Karpas-422 (cell line): Measurements from ENCODE around the gene UBE2J2. TPM values are rescaled to one million over a fixed set of nuclear protein-coding genes. Genes with fewer than 3 reads are reported as not detected.

ENCODE experiments used
- DNase-seq: peaks from one replicate; pipeline ENCODE4 v3.0.0-alpha.2; 2015
- H2AFZ ChIP-seq: fragments of 200-600 bp; sonication (generic); 2 replicates; pipeline ENCODE4 v1.6.1; 2014; ENCODE audit warnings: antibody characterized with exemption, low read length, mixed read lengths
- H3K27ac ChIP-seq: fragments of 200-600 bp; sonication (generic); 2 replicates; pipeline ENCODE4 v1.5.1; 2014; ENCODE audit warnings: mild to moderate bottlenecking, low read length, moderate library complexity
- H3K27me3 ChIP-seq: fragments of 200-600 bp; sonication (generic); 2 replicates; pipeline ENCODE4 v1.6.1; 2014; ENCODE audit warnings: low read length, mixed read lengths
- H3K36me3 ChIP-seq: fragments of 200-600 bp; sonication (generic); 2 replicates; pipeline ENCODE4 v1.6.1; 2014; ENCODE audit warnings: low read length, mixed read lengths; ENCODE audit not compliant: insufficient read depth
- H3K4me1 ChIP-seq: fragments of 200-600 bp; sonication (generic); 2 replicates; pipeline ENCODE4 v1.6.1; 2014; ENCODE audit warnings: mild to moderate bottlenecking, low read length, mixed read lengths
- H3K4me2 ChIP-seq: fragments of 200-600 bp; sonication (generic); 2 replicates; pipeline ENCODE4 v1.6.1; 2014; ENCODE audit warnings: low read length, low read depth, mild to moderate bottlenecking; ENCODE audit not compliant: poor library complexity, severe bottlenecking
- H3K4me3 ChIP-seq: fragments of 200-600 bp; sonication (generic); 2 replicates; pipeline ENCODE4 v1.5.1; 2014; ENCODE audit warnings: mild to moderate bottlenecking, antibody characterized with exemption, low read length, mixed read lengths
- H3K79me2 ChIP-seq: fragments of 200-600 bp; sonication (generic); 2 replicates; pipeline ENCODE4 v1.6.1; 2014; ENCODE audit warnings: mild to moderate bottlenecking, low read length, mixed read lengths
- H3K9ac ChIP-seq: fragments of 200-600 bp; sonication (generic); 2 replicates; pipeline ENCODE4 v1.6.0; 2014; ENCODE audit warnings: low read length
- H3K9me2 ChIP-seq: fragments of 200-600 bp; sonication (generic), shearing (Covaris generic); replicated peaks from 2 replicates; pipeline ENCODE4 v1.6.0; 2014; ENCODE audit warnings: mild to moderate bottlenecking, low read length, moderate library complexity; ENCODE audit not compliant: insufficient read depth
- H3K9me3 ChIP-seq: fragments of 300-700, 200-600 bp; sonication (generic); 2 replicates; pipeline ENCODE4 v1.6.1; 2014; ENCODE audit warnings: low read length, mixed read lengths
- H4K20me1 ChIP-seq: fragments of 200-600 bp; sonication (generic); 2 replicates; pipeline ENCODE4 v1.6.1; 2014; ENCODE audit warnings: mild to moderate bottlenecking, antibody characterized with exemption, low read length, low read depth; ENCODE audit not compliant: insufficient read depth
- total RNA-seq: library from RNA; depleted of rRNA; stranded (reverse); fragments of >200 nt; shearing (Covaris generic); gene quantifications from 2 replicates; pipeline ENCODE4 v1.2.3, GENCODE V29; 2014; ENCODE audit warnings: low replicate concordance

Gene UBE2J2
- total RNA-seq, 1 experiment from 2014 or later, result 46.1 TPM

- no peak overlapping the region for H3K4me3 ChIP-seq
- H3K9ac ChIP-seq, result no peak overlapping the region
- no peak overlapping the region for H3K27ac ChIP-seq
- peaks cover 16% of the 10 kb centered on the region; the same call in 1 of the 2 replicates for H4K20me1 ChIP-seq
- no peak for DNase-seq
- H3K9me2 ChIP-seq, result no peaks in the 10 kb centered on the region
- peaks cover 24% of the 10 kb centered on the region for H3K4me1 ChIP-seq
- no peak overlapping the region for H3K4me2 ChIP-seq
- no peaks in the 10 kb centered on the region for H3K27me3 ChIP-seq
- no peaks in the 10 kb centered on the region for H3K9me3 ChIP-seq
- H3K36me3 ChIP-seq, result peaks cover 11% of the 10 kb centered on the region
- no peak overlapping the region for H2AFZ ChIP-seq
- H3K79me2 ChIP-seq, result peaks cover 20% of the 10 kb centered on the region
These were observed 39.0 kb upstream of the UBE2J2 start for GRCh38 chr1:1312450-1313314.

- Histone ChIP-seq H3K4me2 (no peak overlapping the region), H2AFZ (no peak overlapping the region), H3K9ac (no peak overlapping the region), H3K9me2 (no peaks in the 10 kb centered on the region), H4K20me1 (peaks cover 16% of the 10 kb centered on the region; the same call in 1 of the 2 replicates), H3K4me1 (peaks cover 28% of the 10 kb centered on the region), H3K36me3 (peaks cover 11% of the 10 kb centered on the region), H3K4me3 (no peak overlapping the region), H3K9me3 (no peaks in the 10 kb centered on the region), H3K27ac (no peak overlapping the region), H3K79me2 (peaks cover 27% of the 10 kb centered on the region), H3K27me3 (no peaks in the 10 kb centered on the region)
- no peak for DNase-seq
These were observed 37.8 kb upstream of the UBE2J2 start for GRCh38 chr1:1311107-1312104.

GRCh38 chr1:1310476-1311053, 36.9 kb upstream of the UBE2J2 start:
- Histone ChIP-seq H3K9ac (peak overlapping the region; percentile 85; the same call in 1 of the 2 replicates), H3K27me3 (no peaks in the 10 kb centered on the region), H3K9me3 (no peaks in the 10 kb centered on the region), H3K79me2 (peaks cover 30% of the 10 kb centered on the region), H3K9me2 (no peaks in the 10 kb centered on the region), H3K4me3 (no peak overlapping the region), H3K27ac (peak overlapping the region; percentile 48; the same call in 1 of the 2 replicates), H3K36me3 (peaks cover 11% of the 10 kb centered on the region), H4K20me1 (peaks cover 16% of the 10 kb centered on the region; the same call in 1 of the 2 replicates), H3K4me1 (peaks cover 30% of the 10 kb centered on the region), H2AFZ (no peak overlapping the region), H3K4me2 (peak overlapping the region; percentile 73)
- no peak for DNase-seq

DNA sequence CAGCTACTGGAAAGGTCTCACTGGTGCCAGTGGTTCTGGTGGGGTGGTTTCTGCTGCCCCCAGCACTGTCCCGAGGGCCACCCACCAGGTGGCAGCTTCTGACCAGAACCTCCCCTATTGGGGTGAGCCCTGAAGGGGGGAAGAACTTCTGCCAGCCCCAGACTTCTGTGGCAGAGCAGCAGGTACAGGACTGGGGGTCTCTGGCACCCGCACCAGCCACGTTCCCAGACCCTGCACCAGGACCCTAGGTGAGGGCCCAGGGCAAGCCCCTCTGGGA, 36.4 kb upstream of the UBE2J2 start:
- Histone ChIP-seq H4K20me1 (peaks cover 16% of the 10 kb centered on the region; the same call in 1 of the 2 replicates), H3K27ac (peak overlapping the region; percentile 48), H3K9me3 (no peaks in the 10 kb centered on the region), H3K4me1 (peaks cover 31% of the 10 kb centered on the region), H3K36me3 (peaks cover 11% of the 10 kb centered on the region), H3K79me2 (peaks cover 31% of the 10 kb centered on the region), H3K9me2 (no peaks in the 10 kb centered on the region), H3K4me3 (peak overlapping the region; percentile 78), H3K9ac (peak overlapping the region; percentile 85), H3K27me3 (no peaks in the 10 kb centered on the region), H3K4me2 (peak overlapping the region; percentile 73), H2AFZ (no peak overlapping the region)
- no peak for DNase-seq

- Histone ChIP-seq H3K9ac (peak overlapping the region; percentile 85), H3K27ac (peak overlapping the region; percentile 77), H3K79me2 (peaks cover 32% of the 10 kb centered on the region), H3K36me3 (peaks cover 6% of the 10 kb centered on the region; the same call in 1 of the 2 replicates), H3K27me3 (no peaks in the 10 kb centered on the region), H3K4me2 (peak overlapping the region; percentile 73), H4K20me1 (peaks cover 16% of the 10 kb centered on the region; the same call in 1 of the 2 replicates), H3K9me3 (no peaks in the 10 kb centered on the region), H3K4me3 (peak overlapping the region; percentile 78), H3K4me1 (peaks cover 35% of the 10 kb centered on the region), H2AFZ (no peak overlapping the region), H3K9me2 (no peaks in the 10 kb centered on the region)
- peak; percentile 74 for DNase-seq
These were observed 35.8 kb upstream of the UBE2J2 start for GRCh38 chr1:1309251-1310108.

- peaks cover 38% of the 10 kb centered on the region for H3K79me2 ChIP-seq
- H3K4me1 ChIP-seq, result peaks cover 42% of the 10 kb centered on the region
- no peak overlapping the region; the same call in 1 of the 2 replicates for H2AFZ ChIP-seq
- no peak for DNase-seq
- peak overlapping the region; percentile 73 for H3K4me2 ChIP-seq
- H3K27me3 ChIP-seq, result no peaks in the 10 kb centered on the region
- peaks cover 16% of the 10 kb centered on the region; the same call in 1 of the 2 replicates for H4K20me1 ChIP-seq
- H3K9me3 ChIP-seq, result no peaks in the 10 kb centered on the region
- H3K9ac ChIP-seq, result peak overlapping the region; percentile 85
- peak overlapping the region; percentile 78 for H3K4me3 ChIP-seq
- 0 out of 2 replicates have a peak, but pooled peaks cover 4% of the 10 kb centered on the region for H3K36me3 ChIP-seq
- peak overlapping the region; percentile 77 for H3K27ac ChIP-seq
- no peaks in the 10 kb centered on the region for H3K9me2 ChIP-seq
These were observed 35.1 kb upstream of the UBE2J2 start for GRCh38 chr1:1308756-1309250.
